Posterior cingulate gyrus (tissue), 11 donors: ENCODE results near the gene ZNF136.
A peak's percentile ranks its signal among the peaks of the same experiment; 100 is the strongest.

Source experiments
- DNase-seq, 10 donors: peaks; one replicate each; pipeline versions ENCODE4 v3.0.0 to v3.0.0-alpha.2; 2020 to 2021; ENCODE audit warnings: mixed read lengths in 3 of 10
- intact Hi-C: fragments of 100-400 bp; cut with DNase I; formaldehyde crosslinking; loops from one replicate; pipeline ENCODE4 v1.15.1; 2023

The ZNF136 gene

GRCh38 chr19:12180377-12180776 lies 17.5 kb downstream of the ZNF136 start:
- intact Hi-C loops: no loop called here
- no peak for DNase-seq

DNA sequence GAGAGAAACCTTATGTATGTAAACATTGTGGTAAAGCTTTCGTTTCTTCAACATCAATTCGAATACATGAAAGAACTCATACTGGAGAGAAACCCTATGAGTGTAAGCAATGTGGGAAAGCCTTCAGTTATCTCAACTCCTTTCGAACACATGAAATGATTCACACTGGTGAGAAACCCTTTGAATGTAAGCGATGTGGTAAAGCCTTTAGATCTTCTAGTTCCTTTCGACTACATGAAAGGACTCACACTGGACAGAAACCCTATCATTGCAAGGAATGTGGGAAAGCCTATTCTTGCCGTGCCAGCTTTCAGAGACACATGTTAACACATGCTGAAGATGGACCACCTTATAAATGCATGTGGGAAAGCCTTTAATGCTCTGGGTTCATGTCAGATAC lies 24.7 kb downstream of the ZNF136 start:
- intact Hi-C loops: no loop called here
- no peak for DNase-seq

DNA sequence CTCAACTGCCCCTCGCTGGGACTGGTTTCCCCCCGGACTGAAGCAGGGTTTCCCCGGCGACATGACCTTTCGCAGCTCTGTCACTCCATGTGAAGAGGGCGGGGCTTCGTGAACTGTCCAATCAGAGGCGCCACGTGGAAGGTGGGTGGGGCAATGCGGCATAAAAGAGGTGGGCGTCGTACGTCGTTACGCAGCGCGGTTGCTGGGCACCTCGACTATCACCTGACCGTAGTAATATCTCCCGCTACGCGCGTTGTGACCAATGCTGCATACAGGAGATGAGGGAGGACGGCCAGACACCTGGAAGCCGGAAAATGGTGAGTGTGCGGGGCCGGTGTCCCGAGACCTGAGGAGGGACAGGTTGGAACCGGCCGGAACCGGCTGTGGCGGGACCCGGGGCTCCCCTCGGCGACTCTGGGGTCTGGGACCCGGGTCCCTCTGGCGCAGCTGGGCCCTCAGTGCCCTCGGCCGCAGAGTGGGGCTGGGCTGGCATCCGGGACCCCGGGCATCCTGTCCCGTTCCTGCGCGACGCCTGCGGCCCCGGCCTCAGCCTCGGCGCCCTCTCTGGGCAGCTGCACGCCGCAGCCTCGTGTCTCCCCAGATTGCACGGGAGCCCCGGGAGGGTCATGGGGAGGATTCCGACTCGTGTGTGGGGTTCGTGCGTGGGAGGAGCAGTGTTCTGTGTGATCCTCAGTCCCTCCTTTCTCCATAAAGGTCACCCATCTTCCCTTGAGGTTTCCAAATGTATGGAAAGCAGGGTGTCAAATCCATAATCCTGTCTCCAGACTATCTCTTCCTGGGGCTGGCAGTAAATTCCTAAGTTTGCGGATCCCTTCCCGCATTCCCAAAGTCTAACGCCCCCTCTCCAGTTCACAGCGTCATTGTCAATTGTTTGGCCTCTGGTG lies 32.2 kb downstream of the ZNF136 start:
- intact Hi-C loops: no loop called here
- peak; percentile 79 to 98 (median 90) for DNase-seq

DNA sequence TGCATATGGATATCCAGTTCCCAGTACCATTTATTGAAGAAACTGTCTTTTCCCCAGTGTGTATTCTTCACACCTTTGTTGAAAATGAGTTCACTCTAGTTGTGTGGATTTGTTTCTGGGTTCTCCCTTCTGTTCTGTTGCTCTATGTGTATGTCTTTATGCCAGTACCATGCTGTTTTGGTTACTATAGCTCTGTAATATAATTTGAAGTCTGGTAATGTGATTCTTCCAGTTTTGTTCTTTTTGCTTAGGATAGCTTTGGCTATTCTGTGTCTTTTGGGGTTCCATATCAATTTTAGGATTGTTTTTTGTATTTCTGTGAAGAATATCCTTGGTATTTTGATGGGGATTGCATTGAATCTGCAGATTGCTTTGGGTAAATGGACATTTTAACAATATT lies 35.2 kb downstream of the ZNF136 start:
- intact Hi-C loops: no loop called here
- no peak for DNase-seq

GRCh38 chr19:12199757-12200419 lies 37.0 kb downstream of the ZNF136 start:
- intact Hi-C loops: no loop called here
- DNase-seq: no peak

- intact Hi-C loops: no loop called here
- no peak for DNase-seq
Measured at GRCh38 chr19:12202250-12202649, 39.4 kb downstream of the ZNF136 start.

GRCh38 chr19:12205296-12205695 lies 42.4 kb downstream of the ZNF136 start:
- intact Hi-C loops: no loop called here
- DNase-seq: no peak

DNA sequence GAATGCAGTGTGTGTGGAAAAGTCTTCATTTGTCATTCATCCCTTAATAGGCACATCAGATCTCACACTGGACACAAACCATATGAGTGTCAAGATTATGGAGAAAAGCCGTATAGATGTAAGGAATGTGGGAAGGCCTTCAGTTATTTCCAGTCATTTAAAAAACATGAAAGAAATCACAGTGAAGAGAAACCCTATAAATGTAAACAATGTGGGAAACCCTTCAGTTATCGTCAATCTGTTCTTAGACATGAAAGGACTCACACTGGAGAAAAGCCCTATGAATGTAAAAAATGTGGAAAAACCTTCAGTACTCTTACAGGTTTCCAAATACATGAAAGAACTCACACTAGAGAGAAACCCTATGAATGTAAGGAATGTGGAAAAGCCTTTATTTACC lies 45.3 kb downstream of the ZNF136 start:
- intact Hi-C loops: no loop called here
- no peak for DNase-seq

- no peak for DNase-seq
- intact Hi-C loops: no loop called here
Measured at GRCh38 chr19:12217332-12217731, 54.4 kb downstream of the ZNF136 start.

DNA sequence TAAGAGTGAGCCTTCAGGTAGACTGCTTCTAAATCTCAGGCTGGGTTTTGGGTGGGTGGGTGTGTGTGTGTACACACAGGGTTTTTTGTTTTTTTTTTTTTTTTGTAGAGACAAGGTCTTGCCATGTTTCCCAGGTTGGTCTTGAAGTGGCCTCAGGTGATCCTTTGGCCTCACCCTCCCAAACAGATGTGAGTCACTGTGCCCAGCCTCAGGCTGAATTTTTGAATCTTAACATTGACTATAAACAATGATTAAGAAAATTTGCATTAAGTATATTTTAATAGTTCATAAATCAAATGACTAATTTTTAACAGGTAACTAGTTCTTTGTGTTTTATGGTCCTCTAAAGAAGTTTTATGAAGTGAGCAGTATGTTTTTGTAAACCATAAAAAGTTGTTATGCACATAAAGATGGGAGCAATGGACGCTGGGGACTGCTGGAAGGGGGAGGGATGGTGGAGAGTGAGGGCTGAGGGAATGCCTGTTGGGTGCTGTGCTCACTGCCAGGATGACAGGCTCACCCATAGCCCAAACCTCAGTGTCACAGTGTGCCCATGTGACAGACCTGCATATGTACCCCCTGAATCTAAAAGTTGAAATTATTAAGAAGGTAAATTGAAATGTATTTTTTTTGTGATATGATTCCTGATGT lies 60.2 kb downstream of the ZNF136 start:
- intact Hi-C loops: no loop called here
- no peak for DNase-seq

- intact Hi-C loops: no loop called here
- no peak for DNase-seq
Measured at GRCh38 chr19:12224676-12225075, 61.8 kb downstream of the ZNF136 start.

DNA sequence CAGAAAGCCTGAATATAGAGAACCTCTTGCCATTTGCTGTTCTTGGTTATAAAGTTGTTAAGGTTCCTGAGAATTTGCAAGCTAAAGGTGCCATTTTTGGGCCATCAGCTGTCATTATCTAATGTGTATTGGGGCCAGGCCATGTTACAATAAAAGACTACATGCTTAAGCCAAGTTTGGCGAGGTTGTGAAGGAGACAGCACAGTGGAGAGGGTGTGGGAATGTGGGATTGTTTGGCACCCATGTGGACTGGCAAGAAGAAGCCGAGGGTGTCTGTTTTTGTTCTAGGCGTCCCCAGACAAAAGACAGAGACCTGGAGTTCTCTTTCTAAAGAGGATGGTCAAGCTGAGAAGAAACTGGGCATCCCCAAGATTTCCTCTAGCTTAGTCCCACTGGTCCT lies 67.1 kb downstream of the ZNF136 start:
- intact Hi-C loops: no loop called here
- DNase-seq: no peak

GRCh38 chr19:12230751-12231733 lies 68.1 kb downstream of the ZNF136 start:
- intact Hi-C loops: no loop called here
- no peak for DNase-seq

- intact Hi-C loops: no loop called here
Measured at GRCh38 chr19:12232961-12233360, 70.1 kb downstream of the ZNF136 start.

DNA sequence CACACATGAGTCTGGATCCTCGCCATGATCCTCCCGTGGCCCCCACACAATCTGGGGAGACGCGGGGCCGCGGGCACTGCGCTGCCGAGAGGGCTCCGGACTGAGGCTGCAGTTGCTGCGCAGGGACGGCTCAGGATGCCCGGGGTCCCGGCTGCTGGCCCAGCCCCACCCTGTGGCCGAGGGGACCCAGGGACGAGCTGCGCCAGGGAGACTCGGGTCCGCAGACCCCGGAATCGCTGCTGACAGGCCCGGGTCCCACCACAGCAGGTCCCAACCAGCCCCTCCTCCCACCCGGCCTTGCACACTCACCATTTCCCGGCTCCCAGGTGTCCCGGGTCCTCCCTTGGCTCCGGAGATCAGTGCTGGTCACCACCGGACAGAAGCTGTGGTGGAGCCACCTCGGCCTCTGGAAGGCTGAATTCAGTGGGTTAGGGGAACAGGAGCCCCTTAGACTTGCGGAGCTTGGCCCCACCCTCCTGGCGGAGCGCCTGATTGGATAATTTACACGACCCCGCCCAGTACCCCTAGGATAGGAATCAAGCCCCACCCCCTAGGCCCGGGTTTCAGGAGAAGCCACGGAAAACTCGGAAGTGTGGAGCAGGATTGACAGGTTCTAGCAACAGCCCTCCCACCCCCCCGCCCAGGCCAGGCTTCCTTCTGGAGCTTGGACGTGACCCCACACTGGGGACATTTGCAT lies 74.4 kb downstream of the ZNF136 start:
- DNase-seq: peak in 1 of 10 donors; percentile 71
- intact Hi-C loops: no loop called here

More at GRCh38 chr19:12232961-12233360, 70.1 kb downstream of the ZNF136 start:
- no peak for DNase-seq
